DMS153 treated with DMSO at 0.1 percent for 48 hours (cell line): ENCODE results near the gene NAA35.
"Not testable (repeated sequence)": the region's sequence is repeated elsewhere in the genome, so short reads cannot be mapped to it uniquely, and the experiment has no call there.

Experiments
- DNase-seq: peaks from one replicate; lab custom pipeline; 2025; ENCODE audit not compliant: unreplicated experiment; lab: John Stamatoyannopoulos, UW

The NAA35 gene

GRCh38 chr9:86022687-86023266, 81.8 kb downstream of the NAA35 start:
- DNase-seq: no peak

- DNase-seq: no peak
Observed at GRCh38 chr9:86027767-86028166, 86.8 kb downstream of the NAA35 start.

- DNase-seq: no peak
Observed at GRCh38 chr9:86034863-86035734, 94.2 kb downstream of the NAA35 start.

- DNase-seq: no peak
Observed at GRCh38 chr9:86035827-86036440, 95.0 kb downstream of the NAA35 start.

- no peak for DNase-seq
Observed at GRCh38 chr9:86036555-86036954, 95.6 kb downstream of the NAA35 start.

GRCh38 chr9:86039991-86040860, 99.3 kb downstream of the NAA35 start:
- DNase-seq: no peak

GRCh38 chr9:86040861-86041155, 99.9 kb downstream of the NAA35 start:
- no peak for DNase-seq

GRCh38 chr9:86041311-86041741, 100.4 kb downstream of the NAA35 start:
- no peak for DNase-seq

GRCh38 chr9:86042199-86042978, 101.4 kb downstream of the NAA35 start:
- no peak for DNase-seq

GRCh38 chr9:86043586-86043985, 102.6 kb downstream of the NAA35 start:
- no peak for DNase-seq

- DNase-seq: no peak
Observed at GRCh38 chr9:86043999-86044398, 103.1 kb downstream of the NAA35 start.

- no peak for DNase-seq
Observed at GRCh38 chr9:86045654-86046053, 104.7 kb downstream of the NAA35 start.

GRCh38 chr9:86046071-86046636, 105.2 kb downstream of the NAA35 start:
- DNase-seq: no peak

GRCh38 chr9:86046930-86047341, 106.0 kb downstream of the NAA35 start:
- no peak for DNase-seq

GRCh38 chr9:86047361-86047760, 106.4 kb downstream of the NAA35 start:
- DNase-seq: no peak

- DNase-seq: not testable (repeated sequence)
Observed at GRCh38 chr9:86048018-86048742, 107.2 kb downstream of the NAA35 start.

GRCh38 chr9:86052556-86053468, 111.9 kb downstream of the NAA35 start:
- no peak for DNase-seq

GRCh38 chr9:86054695-86055094, 113.7 kb downstream of the NAA35 start:
- no peak for DNase-seq
